Cardiac muscle cell (in vitro differentiated cells and primary cell): ENCODE results near the gene ABI3BP. TPM values are rescaled to one million over a fixed set of nuclear protein-coding genes. Genes with fewer than 3 reads are reported as not detected.

Experiments
- DNase-seq, 2 donors: peaks; one replicate each; pipeline versions ENCODE4 v3.0.0 to v3.0.0-alpha.2; 2010 to 2017; ENCODE audit warnings: low read depth in 1 of 2, low spot score in 1 of 2
- H3K27ac ChIP-seq: fragments of 200-600 bp; sonication (generic); 2 replicates; pipeline ENCODE4 v1.5.1; 2016
- H3K27me3 ChIP-seq: fragments of 200-600 bp; sonication (generic); 2 replicates; pipeline ENCODE4 v1.6.0; 2016; ENCODE audit warnings: control low read depth
- H3K36me3 ChIP-seq: fragments of 200-600 bp; sonication (generic); 2 replicates; pipeline ENCODE4 v1.5.1; 2016; ENCODE audit warnings: control low read depth
- H3K4me1 ChIP-seq: fragments of 200-600 bp; sonication (generic); 2 replicates; pipeline ENCODE4 v1.8.1; 2017; ENCODE audit warnings: low read depth, mild to moderate bottlenecking, mixed run types
- H3K4me3 ChIP-seq: fragments of 200-600 bp; sonication (generic); 2 replicates; pipeline ENCODE4 v1.5.1; 2016; ENCODE audit warnings: mild to moderate bottlenecking
- H3K9me3 ChIP-seq: fragments of 200-600 bp; sonication (generic); 2 replicates; pipeline ENCODE4 v1.5.1; 2017; ENCODE audit warnings: low read depth, mild to moderate bottlenecking, control low read depth
- polyA plus RNA-seq: library from polyadenylated mRNA; unstranded; fragments of >200 nt; fragmentation: Nextera tagmentation; extraction: Ambion mirVana; gene quantifications from 2 replicates; pipeline ENCODE4 v1.2.1, GENCODE V29; 2016
- total RNA-seq: library from RNA; depleted of rRNA; stranded (reverse); fragments of >200 nt; gene quantifications from 2 replicates; pipeline ENCODE4 v1.2.3, GENCODE V29; 2016
- TF ChIP-seq, protein P1 (sequence below): IDR thresholded peaks from 2 replicates; pipeline ENCODE4 v1.5.1; 2012; ENCODE audit warnings: low read depth, mild to moderate bottlenecking, low read length

The ABI3BP gene
- total and polyA plus RNA-seq, 2 experiments from 2014 or later = 0.54 to 0.92 TPM

GRCh38 chr3:100957261-100957986 lies 35.8 kb downstream of the ABI3BP start:
- H3K9me3 ChIP-seq = no peaks in the 10 kb centered on the region
- no peaks in the 10 kb centered on the region for H3K4me1 ChIP-seq
- TF ChIP-seq, protein P1, sequence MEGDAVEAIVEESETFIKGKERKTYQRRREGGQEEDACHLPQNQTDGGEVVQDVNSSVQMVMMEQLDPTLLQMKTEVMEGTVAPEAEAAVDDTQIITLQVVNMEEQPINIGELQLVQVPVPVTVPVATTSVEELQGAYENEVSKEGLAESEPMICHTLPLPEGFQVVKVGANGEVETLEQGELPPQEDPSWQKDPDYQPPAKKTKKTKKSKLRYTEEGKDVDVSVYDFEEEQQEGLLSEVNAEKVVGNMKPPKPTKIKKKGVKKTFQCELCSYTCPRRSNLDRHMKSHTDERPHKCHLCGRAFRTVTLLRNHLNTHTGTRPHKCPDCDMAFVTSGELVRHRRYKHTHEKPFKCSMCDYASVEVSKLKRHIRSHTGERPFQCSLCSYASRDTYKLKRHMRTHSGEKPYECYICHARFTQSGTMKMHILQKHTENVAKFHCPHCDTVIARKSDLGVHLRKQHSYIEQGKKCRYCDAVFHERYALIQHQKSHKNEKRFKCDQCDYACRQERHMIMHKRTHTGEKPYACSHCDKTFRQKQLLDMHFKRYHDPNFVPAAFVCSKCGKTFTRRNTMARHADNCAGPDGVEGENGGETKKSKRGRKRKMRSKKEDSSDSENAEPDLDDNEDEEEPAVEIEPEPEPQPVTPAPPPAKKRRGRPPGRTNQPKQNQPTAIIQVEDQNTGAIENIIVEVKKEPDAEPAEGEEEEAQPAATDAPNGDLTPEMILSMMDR = no peak
- no peaks in the 10 kb centered on the region for H3K27me3 ChIP-seq
- H3K27ac ChIP-seq = no peak overlapping the region
- no peaks in the 10 kb centered on the region for H3K36me3 ChIP-seq
- no peak overlapping the region for H3K4me3 ChIP-seq
- peak in 1 of 2 donors; percentile 3 for DNase-seq

GRCh38 chr3:100956276-100956675 lies 36.9 kb downstream of the ABI3BP start:
- H3K4me3 ChIP-seq = no peak overlapping the region
- no peak overlapping the region for H3K27ac ChIP-seq
- no peaks in the 10 kb centered on the region for H3K4me1 ChIP-seq
- H3K27me3 ChIP-seq = no peaks in the 10 kb centered on the region
- TF ChIP-seq, protein P1 = no peak
- no peak for DNase-seq
- H3K36me3 ChIP-seq = no peaks in the 10 kb centered on the region
- no peaks in the 10 kb centered on the region for H3K9me3 ChIP-seq

DNA sequence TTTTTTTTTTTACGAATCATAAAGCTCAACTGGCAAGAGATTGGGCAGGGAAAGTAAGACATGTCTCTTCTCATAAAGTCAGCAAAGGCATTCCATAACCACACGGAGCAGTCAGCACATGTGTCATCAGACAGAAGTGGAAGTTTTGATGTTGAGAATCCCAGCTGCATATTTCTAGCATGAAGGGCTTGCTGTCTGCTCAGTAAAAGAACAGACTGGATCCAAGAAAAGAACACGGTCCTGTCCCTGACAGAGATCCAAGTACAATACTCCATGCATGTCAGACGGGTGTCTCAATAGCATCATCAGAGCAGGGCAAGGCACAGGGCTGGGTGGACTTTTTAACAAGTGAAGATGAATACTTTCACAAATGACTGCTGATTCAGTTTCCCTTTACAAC lies 38.2 kb downstream of the ABI3BP start:
- Histone ChIP-seq H3K9me3 (no peaks in the 10 kb centered on the region), H3K36me3 (no peaks in the 10 kb centered on the region), H3K4me1 (no peaks in the 10 kb centered on the region), H3K27me3 (no peaks in the 10 kb centered on the region), H3K27ac (no peak overlapping the region), H3K4me3 (no peak overlapping the region)
- DNase-seq = peak in 1 of 2 donors; percentile 63
- TF ChIP-seq, protein P1 = no peak

- no peaks in the 10 kb centered on the region for H3K4me1 ChIP-seq
- no peak for DNase-seq
- H3K9me3 ChIP-seq = no peaks in the 10 kb centered on the region
- TF ChIP-seq, protein P1 = no peak
- H3K27ac ChIP-seq = no peak overlapping the region
- no peaks in the 10 kb centered on the region for H3K36me3 ChIP-seq
- H3K27me3 ChIP-seq = no peaks in the 10 kb centered on the region
- no peak overlapping the region for H3K4me3 ChIP-seq
Measured at GRCh38 chr3:100954199-100954935, 38.9 kb downstream of the ABI3BP start.

DNA sequence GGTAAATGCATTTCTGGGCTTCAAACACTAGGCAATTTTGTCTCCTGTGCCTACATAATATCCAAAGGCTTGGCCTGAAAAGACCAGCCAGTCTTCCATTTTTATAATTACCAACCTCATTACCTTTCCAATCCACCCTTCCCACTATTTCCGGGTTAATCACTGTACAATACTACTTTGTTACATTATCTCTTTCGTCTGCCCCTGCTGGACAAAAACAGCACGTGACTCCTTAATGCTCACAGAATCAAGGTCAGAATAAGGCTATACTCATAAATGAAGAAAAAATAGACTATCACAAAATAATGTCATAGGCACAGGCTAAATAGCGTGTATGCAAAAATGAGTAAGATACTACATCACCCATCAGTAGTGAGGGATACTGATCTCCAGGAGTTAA lies 40.1 kb downstream of the ABI3BP start:
- H3K9me3 ChIP-seq = no peaks in the 10 kb centered on the region
- DNase-seq = no peak

More for the DNA sequence above, 40.1 kb downstream of the ABI3BP start:
- Histone ChIP-seq H3K4me3 (no peak overlapping the region), H3K36me3 (no peaks in the 10 kb centered on the region), H3K27me3 (no peaks in the 10 kb centered on the region), H3K27ac (no peak overlapping the region), H3K4me1 (no peaks in the 10 kb centered on the region)
- TF ChIP-seq, protein P1 = peak; percentile 13
